NCI-H1092 treated with DMSO at 0.1 percent for 48 hours (cell line): ENCODE results near the gene PIK3R6.

Source experiments
- DNase-seq: peaks from one replicate; lab custom pipeline; 2025; lab: John Stamatoyannopoulos, UW

Gene PIK3R6

DNA sequence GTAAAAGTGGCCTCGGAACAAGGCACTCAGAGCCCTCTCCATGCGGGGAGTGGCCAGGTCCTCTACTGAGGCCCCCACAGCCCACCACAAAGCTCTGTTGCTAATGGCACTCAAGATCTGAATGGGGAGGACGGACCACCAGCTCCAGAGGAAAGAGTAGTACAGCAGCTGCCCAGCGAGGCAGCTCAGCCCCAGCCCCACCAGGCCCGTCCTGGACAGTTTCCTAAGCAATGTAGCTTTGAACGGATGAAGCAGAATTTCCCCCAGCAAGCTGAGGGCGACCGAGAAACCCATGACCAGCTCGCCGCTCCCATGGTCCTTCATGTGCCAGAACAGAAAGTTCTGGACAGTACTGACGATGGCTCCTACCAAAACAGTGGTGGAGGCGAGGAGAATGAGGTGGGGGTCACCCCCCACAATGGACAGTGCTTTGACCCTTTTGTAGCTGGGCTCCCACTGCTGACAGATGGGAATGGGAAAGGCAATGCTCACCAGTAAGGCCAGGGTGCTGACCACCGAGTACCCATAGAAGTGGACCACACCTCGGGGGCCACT lies 69.8 kb downstream of the PIK3R6 start:
- DNase-seq = no peak

DNA sequence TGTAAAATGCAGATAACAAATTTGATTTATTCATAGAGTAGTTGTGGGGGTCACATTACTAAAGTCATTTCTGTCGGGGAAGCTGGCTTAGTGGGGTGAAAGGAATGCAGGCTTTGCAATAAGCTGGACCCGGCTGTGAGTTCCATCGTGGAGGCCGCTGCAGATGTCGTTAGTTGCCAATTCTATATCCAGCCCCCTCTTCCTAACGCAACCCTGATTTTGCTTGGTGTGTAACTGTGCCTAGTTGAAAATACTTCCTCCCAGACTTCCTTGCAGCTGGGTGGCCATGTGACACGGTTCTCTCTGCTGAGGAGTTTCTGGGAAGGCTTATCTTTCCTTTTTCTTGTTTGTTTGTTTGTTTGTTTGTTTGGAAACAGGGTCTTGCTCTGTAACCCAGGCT lies 72.8 kb downstream of the PIK3R6 start:
- no peak for DNase-seq

DNA sequence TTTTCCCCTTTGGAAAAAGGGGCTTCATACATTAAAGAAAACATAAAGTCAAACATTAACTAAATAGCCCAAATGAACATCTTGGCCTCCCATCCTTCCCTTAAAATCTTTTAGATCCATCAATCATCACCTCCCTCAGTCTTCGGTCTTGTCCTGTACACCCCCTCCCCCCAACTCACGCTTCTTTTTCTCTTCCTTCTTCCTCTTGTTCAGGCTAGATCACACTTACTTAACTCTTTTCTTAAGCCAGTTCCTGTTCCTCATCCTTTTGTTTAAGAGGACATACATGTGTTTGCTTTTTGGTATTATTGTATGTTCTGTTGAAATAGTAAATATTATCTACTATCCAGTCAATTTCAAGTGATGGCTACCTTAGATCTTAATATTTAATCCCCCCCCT lies 73.8 kb downstream of the PIK3R6 start:
- no peak for DNase-seq

DNA sequence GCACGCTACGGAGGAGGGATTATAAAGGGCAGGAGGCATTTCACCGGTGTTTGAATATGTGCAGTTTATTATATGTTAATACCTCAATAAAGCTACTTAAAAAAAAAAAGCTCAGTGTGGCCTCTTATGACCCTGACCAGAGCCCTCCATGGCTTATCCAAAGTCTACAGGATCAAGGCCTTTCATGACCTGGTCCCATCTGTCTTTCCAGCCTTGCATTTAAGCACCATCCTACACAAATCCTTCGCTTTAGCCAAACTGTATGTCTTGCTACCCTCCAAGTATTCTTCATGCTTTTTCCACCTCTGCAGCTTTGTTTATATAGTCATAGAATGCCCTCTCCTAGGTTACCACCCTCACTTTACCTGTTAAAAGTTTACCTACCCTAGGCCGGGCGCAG lies 74.8 kb downstream of the PIK3R6 start:
- no peak for DNase-seq

DNA sequence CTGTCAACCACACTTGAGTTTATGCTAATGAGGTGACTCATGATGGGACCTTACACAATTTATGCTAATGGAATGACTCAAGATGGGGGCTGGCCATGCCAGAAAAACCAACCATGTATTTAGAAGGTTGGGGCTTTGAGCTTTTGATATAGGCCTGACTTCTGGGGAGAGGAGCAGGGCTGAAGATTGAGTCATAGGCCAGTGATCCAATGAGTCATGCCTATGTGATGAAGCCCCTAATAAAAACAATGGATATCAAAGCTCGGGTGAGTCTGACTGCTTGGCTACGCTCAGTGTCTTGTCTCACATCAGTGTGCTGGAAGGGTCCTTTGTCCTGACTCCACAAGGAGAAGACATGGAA lies 75.6 kb downstream of the PIK3R6 start:
- no peak for DNase-seq

DNA sequence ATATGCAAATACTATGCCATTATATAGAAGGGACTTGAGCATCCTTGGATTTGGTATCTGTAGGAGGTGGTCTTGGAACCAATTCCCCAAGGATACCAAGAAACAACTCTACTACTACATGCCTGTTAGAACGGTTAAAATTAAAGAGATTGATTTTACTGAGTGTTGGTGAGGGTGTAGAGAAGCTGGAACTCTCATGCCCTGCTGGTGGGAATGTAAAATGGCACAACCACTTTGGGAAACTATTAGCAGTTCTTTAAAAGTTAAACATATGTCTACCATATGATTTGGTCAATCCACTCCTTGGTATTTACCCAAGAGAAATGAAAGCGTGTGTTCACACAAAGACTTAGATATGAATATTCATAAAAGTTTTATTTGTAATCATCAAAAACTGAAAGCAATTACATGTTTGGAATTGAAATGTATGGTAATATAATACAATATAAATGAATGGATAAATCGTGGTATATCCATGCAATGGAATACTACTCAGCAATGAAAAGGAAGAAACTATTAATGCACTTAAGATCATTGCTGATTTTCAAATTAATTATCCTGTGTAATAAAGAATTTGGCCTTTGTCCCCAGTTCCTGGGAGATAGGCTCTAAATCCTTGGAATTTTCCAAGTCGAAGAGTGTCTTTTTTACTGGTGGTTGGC lies 76.1 kb downstream of the PIK3R6 start:
- no peak for DNase-seq

DNA sequence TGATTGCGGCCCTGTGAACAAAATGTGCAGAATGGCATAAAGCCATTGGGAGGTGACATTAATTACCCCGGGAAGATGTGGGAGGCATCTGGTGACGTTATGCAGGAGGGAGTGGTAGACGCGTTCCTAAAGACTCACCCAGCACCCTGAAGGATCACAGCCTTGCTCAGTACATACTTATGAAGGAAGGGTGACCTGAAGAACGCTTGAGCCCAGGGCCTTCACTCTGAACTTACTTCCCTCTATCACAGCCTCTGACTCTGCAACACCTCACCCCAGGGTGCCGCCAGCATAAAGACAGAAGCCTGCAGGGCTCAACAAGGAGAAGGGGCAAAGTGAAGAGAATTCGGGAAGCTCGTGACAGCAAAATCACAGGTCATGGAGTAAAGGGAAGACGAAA lies 77.7 kb downstream of the PIK3R6 start:
- no peak for DNase-seq

DNA sequence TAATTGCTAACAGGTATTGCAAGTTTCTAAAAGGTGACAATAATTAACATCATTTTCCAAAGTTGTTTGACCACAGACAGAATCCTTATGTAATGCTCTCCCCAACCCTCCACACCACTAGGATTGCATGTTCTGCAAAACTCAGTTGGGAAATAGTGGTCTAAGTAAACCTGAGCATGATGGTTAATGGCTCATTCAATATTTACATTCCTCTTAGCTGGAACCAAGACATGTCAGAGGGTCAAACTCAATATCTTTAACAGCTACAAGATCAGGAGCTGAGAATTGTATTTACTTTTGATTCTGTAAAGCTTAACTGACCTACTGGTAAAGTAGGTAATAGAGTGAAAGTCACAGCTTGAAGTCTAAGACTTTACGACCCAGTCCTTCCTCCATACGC lies 78.5 kb downstream of the PIK3R6 start:
- DNase-seq = no peak

DNA sequence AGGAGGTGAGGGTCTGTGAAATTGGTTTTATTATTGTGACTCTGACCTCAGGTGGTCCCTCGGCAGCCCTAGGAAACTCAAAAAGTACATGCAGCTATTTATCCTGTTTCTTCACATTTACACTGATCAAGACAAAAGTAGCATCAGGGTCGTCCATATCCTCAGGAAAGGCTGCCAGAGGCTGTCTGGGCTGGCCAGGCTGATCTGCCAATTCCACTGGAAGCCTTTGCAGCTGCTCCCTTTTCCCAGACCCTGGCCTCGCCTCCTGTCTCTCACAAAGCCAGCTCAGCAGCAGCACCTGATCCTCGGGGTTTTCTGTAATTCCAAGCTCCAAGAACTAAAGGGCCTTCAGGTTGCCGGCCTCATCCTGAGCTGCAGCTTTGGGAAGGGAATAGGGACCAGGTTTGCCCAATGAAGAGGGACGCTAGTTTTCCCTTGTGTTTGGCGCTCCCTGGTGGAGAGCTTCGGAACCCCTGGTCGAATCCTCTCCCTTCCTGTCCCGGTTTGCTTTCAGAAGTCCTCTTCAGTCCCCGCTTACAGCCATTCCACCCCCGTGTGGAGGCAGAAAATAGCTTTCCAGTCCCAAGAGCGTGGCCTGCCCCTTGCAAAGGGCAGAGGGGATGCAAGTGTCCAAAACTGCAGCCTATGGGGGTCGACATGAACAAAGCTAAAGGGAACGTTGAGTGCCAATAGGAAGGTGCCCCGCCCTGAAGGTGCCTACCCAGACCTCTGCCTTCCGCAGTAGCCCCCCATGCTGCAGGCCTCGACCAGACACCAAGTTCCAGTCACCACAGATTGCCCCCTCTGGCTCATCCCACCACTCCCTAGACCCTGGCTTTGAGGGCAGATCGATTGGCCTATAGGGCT lies 81.7 kb downstream of the PIK3R6 start:
- DNase-seq = peak; percentile 3

DNA sequence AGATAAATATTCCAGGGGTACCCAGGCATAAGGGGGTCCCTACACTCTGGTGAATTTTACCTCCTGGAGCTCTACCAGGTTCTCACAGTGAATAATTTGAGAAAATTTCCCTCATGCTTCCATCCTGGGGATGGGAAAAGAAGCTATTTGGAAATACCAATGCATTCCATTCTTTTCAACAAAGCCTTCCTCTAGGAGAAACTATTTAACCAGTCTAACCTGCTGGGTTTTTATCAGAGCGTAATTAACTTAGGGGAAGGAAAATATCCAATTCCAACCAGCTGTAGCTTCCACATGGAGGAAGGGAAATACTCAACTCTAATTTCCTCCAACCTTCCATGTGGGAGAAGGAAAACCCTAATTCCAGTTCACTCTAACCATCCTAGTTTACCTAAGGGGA lies 85.3 kb downstream of the PIK3R6 start:
- no peak for DNase-seq

DNA sequence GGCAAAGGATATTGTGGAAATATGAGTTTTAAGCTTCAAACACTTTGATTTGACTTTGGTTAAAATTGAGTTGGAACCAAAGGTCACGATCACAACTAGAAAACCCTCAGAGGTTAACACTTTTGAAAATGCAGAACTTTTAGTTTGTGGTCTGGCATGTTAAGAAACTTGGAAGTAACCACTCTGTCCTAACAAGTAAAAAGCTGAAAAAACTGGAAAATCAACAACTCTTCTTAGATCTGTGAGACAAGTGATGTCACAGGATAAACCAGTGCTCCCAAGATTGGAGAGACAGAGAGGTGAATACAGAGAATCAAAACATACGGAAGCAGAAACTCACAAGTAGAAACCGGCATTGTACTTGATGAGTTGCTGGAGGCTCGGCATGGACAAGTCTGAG lies 85.7 kb downstream of the PIK3R6 start:
- DNase-seq = no peak

DNA sequence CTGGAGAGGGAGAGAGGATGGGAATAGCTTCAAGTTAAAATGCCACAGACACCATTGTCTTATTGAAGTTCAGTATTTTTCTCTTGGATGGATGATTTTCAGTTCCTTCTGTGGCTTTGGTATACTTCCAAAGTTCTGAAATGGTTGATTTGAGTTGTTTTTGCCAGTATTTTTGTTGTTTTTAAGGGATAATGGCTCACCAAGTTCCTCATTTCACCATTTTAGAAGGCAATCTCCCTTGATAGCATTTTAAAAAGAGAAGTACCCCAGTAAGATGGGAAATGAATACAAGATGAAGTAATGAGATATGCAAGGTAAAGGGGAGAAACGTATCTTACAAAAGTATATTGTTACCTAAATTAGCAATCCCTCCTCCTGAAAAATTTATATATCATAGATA lies 90.6 kb downstream of the PIK3R6 start:
- DNase-seq = no peak

DNA sequence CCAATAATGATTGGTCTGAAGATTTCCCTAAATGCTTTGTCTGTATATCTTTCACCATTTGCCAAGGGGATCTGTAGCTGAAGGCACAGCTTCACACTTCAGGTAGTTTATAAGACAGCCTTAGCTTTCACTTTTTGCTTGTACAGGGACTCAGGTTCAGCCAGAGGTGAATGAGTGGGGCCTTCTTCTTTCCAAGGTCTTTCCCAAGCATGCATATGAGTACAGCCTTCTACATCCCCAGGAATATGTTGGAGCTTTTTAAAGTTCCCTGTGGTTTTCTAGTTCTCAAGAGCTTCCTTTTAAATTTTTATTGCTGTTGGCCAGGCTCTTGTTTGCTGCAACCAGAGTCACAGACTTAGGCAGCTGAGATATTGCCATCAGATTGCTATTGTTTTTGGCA lies 91.2 kb downstream of the PIK3R6 start:
- no peak for DNase-seq

DNA sequence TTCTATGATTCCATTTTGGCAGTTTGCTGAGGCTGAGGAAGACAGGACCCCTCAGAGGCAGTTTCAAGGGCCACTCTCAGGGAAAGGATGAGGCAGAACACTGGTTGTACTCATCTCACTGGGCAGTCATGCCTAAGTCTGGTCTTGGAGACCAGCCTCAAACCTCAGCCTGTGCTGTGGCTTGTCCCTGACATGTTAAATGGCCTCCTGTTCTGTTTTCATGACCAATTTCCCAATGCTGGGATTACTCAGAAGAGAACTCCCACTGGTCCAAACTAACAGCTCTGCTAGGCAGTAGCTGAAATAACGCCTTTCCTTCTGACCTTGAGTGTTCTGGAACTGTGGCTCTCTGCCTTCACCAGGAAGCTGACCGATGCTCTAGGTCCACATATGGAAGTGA lies 100.7 kb downstream of the PIK3R6 start:
- no peak for DNase-seq

DNA sequence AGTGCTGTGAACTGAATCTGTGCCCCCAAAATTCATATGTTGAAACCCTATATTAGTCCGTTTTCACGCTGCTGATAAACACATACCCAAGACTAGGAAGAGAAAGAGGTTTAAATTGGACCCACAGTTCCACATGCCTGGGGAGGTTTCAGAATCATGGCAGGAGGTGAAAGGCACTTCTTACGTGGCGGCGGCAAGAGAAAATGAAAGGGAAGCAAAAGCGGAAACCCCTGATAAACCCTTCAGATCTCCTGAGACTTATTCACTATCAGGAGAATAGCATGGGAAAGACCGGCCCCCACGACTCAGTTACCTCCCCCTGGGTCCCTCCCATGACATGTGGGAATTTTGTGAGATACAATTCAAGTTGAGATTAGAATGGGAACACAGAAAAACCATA lies 105.5 kb downstream of the PIK3R6 start:
- DNase-seq = no peak

DNA sequence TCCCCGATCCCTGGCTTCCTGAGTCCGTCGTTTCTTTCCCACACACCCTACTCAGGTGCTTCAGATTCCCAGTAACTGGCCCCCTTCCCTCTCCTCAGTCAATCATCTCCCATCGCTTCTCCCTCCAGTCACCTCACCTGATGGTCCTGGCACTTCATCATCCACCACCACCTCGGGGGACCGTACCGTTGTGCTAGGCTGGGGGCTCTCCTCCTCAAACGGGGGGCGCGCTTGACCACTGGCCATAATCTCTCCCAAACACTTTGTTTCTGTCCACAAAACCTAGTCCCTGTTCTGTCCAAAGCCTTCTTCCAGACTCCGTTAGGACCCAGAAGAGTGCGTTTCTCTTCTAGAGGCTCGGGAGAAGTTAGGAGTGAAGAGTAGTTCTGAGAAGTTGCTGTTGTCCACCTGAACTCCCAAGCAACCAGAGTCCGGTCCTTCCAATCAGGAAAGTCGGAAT lies 109.3 kb downstream of the PIK3R6 start, which contains the start of gene SPDYE4:
Gene SPDYE4, minus strand, starts transcription at position 410 of the 460 bp plus-strand sequence. Its CDS starts 164 bp downstream, at position 246.
- DNase-seq = no peak

DNA sequence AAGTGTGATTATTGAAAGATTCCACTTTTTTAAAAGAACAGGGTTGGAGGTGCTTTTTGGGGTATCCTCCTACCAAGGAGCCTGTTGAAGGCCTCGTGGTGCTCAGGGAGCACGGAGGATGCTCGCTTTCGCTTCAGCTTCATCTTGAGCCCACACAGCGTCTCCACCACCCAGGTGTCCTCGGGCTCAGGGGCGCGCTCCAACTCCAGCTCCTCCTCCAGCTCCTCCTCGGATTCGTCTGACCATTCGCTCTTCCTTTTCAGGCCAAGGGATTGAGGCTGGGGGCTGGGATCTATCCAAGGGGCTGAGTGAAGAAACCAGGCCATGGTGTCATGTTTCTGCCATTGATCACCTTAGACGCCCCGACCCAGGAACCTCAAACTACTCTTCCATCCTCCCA lies 110.3 kb downstream of the PIK3R6 start:
- no peak for DNase-seq

DNA sequence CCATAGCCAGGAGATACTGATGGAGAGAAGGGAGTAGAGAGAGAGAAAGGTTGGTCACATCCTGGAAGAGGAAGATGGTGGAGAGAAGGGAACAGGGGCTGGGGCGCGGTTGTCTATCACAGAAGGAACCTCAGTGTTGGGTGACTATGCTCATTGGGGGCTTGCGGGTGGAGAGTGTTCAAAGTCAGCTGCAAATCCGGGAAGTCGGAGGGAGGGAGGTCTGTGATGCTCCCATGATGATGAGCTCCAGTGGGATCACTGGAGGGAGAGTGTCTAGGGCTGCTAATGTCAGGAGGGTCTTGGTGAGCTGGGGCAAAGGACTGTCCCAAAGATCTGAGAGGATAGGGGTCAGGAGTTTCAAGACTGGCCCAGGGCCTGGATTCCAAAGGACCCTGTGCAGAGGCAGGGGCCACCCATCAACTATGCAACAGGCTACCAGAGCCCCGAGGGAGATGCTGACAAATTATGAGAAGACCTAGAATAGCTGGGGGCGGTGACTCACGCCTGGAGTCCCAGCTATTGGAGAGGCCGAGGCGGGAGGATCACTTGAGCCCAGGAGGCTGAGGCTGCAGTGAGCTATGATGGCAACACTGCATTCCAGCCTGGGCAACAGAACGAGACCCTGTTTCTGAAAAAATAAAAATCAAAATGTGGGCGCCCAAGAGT lies 111.8 kb downstream of the PIK3R6 start:
- DNase-seq = no peak

DNA sequence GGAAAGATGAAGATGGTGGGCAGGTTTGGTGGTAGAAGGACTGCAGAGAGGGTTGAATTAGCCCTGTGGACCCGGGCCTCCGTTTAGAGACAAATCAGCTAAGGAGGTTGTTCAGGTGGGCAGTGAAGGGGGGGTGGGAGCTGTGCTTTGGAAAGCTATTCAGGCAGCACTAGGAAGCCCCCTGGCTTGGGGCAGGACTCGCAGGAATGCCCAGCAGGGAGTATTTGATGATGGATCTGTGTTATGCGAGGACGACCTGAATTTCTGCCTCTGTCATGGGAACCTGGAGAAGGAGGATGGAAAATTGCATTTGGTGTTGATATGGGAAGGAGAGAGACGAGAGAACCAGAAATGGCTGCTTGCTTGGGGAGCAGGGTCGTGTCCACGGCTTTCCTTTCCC lies 112.6 kb downstream of the PIK3R6 start:
- no peak for DNase-seq

DNA sequence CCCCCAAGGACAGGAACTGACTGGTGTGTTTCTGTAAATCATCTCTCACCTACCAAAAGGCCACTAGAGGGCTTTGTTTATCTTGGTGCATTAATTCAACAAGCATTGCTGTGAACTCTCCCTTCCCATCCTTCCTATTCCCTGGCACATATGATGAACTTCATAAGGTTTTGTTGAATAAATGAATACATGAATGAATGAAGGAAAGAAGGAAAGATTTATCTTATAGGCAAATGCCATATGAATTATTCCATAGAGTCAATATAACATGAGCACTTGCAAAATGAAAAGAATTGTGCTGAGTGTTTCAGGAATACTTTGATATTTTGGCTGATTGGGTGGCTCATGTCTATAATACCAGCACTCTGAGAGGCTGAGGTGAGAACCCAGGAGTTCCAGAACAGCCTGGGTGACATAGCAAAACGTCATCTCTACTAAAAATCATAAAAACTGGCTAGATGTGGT lies 113.5 kb downstream of the PIK3R6 start:
- DNase-seq = no peak

DNA sequence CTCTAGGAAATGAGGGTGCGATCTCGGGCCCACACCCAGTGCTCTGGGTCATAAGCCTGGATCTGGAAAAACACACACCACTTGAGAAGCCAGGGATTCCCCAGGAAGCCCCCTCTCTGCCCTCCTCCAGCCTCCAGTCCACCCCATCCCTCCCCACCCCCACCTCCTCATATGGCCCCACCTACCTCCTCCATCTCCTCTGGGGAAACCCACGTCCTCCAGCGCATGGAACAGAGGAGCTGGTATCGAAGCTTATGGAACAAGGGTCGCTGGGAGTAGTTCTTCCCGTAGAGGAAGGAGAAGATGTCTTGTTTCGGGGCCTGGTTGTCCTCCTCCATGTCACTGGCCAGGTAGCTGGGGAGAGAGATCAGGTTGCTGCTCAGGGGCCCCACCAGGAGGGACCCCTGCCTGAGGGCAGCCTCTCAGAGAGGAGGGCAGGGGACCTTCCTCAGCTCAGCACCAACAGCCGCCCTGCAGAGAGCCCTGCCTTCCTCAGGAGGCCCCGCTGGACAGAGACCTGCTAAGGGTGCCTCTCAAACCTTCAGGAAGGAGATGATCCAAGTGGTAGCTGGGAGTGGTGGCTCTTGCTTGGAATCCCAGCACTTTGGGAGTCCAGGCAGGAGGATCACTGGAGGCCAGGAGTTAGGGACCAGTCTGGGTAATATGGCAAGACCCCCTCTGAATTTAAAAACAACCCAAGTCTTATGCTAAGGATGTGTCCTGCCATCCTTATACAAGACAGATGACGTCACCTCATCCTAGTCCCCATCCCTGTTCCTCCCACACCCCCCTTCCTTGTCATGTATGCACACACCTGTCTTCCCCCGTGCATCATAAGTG lies 114.1 kb downstream of the PIK3R6 start:
- DNase-seq = no peak
